Measurements from ENCODE around the gene HIVEP2.

The HIVEP2 gene

GRCh38 chr6:142773859-142774648 is 170.9 kb downstream of the HIVEP2 start:
- peak; percentile 25 for DNase-seq (ENCODE audit: low spot score)

GRCh38 chr6:142773324-142773723 is 171.7 kb downstream of the HIVEP2 start:
- no peak for DNase-seq (ENCODE audit: low spot score)

GRCh38 chr6:142771162-142771561 is 173.8 kb downstream of the HIVEP2 start:
- DNase-seq (ENCODE audit: low spot score): no peak

- DNase-seq (ENCODE audit: low spot score): no peak
Observed at GRCh38 chr6:142765306-142765705, 179.7 kb downstream of the HIVEP2 start.

GRCh38 chr6:142764311-142764710 is 180.7 kb downstream of the HIVEP2 start:
- DNase-seq (ENCODE audit: low spot score): no peak

GRCh38 chr6:142763205-142763604 is 181.8 kb downstream of the HIVEP2 start:
- DNase-seq (ENCODE audit: low spot score): no peak

- no peak for DNase-seq (ENCODE audit: low spot score)
Observed at GRCh38 chr6:142761756-142762155, 183.2 kb downstream of the HIVEP2 start.

GRCh38 chr6:142760152-142760551 is 184.8 kb downstream of the HIVEP2 start:
- DNase-seq (ENCODE audit: low spot score): no peak

GRCh38 chr6:142758629-142759025 is 186.3 kb downstream of the HIVEP2 start:
- no peak for DNase-seq (ENCODE audit: low spot score)

- no peak for DNase-seq (ENCODE audit: low spot score)
Observed at GRCh38 chr6:142757852-142758628, 186.9 kb downstream of the HIVEP2 start.

- DNase-seq (ENCODE audit: low spot score): no peak
Observed at GRCh38 chr6:142756215-142756630, 188.8 kb downstream of the HIVEP2 start.

GRCh38 chr6:142753196-142753595 is 191.8 kb downstream of the HIVEP2 start:
- DNase-seq (ENCODE audit: low spot score): no peak

- DNase-seq (ENCODE audit: low spot score): no peak
Observed at GRCh38 chr6:142752348-142752747, 192.6 kb downstream of the HIVEP2 start.

- no peak for DNase-seq (ENCODE audit: low spot score)
Observed at GRCh38 chr6:142751452-142751851, 193.5 kb downstream of the HIVEP2 start.

- no peak for DNase-seq (ENCODE audit: low spot score)
Observed at GRCh38 chr6:142750998-142751397, 194.0 kb downstream of the HIVEP2 start.

- DNase-seq (ENCODE audit: low spot score): no peak
Observed at GRCh38 chr6:142749556-142749955, 195.4 kb downstream of the HIVEP2 start.

- peak; percentile 37 for DNase-seq (ENCODE audit: low spot score)
Observed at GRCh38 chr6:142746524-142746923, 198.5 kb downstream of the HIVEP2 start.

GRCh38 chr6:142744836-142745235 is 200.1 kb downstream of the HIVEP2 start:
- DNase-seq (ENCODE audit: low spot score): no peak

GRCh38 chr6:142740449-142740848 is 204.5 kb downstream of the HIVEP2 start:
- DNase-seq (ENCODE audit: low spot score): no peak

- DNase-seq (ENCODE audit: low spot score): no peak
Observed at GRCh38 chr6:142738731-142739130, 206.2 kb downstream of the HIVEP2 start.

- no peak for DNase-seq (ENCODE audit: low spot score)
Observed at GRCh38 chr6:142738035-142738396, 207.0 kb downstream of the HIVEP2 start.

GRCh38 chr6:142737368-142738034 is 207.5 kb downstream of the HIVEP2 start:
- no peak for DNase-seq (ENCODE audit: low spot score)

- DNase-seq (ENCODE audit: low spot score): no peak
Observed at GRCh38 chr6:142735204-142735603, 209.8 kb downstream of the HIVEP2 start.
